ENCODE measurements around the gene GMCL2.

The GMCL2 gene

DNA sequence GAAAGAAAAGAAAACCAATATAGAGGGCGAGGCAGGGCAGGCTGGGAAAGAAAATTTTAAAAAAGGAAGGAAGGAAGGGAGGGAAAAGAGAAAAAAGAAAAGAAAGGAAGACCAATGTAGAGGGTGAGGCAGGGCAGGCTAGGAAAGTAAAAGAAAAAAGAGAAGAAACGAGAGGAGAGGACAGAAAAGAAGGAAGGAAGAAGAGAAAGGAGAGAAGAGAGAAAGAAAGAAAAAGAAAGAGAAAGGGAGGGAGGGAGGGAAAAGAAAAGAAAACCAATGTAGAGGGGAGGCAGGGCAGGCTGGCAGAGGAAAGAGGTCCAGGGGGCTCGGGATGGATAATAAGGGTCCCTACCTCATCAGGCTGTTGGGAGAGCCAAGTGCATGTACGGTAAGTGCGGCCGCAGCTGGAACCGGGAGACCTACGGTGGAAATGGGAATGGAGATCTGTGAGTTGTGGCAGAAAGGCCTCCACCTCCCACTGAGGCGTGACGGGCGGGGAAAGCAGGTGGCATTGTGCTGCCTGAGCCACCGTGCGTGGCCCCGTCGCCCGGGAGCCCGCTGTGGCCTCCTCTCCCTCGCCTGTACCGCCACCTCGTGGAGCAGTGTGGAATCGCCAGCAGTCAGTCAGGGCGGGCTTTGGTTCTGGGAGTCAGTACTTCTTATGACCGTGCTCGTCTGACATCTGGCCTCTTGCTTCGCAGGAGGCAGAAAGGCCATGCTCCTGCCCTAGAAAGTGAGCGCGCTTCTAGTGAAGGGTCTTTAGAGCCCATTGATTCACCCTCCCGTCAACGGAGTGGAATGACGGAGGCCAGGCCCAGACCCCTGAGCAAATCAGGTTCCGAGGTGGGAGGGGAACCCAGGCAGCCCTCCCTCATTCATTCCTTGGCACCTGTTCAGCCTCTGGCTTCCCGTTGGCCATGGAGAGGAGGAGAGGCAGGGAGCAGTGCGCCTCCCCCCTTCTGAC is 23.1 kb downstream of the GMCL2 start:
- Histone ChIP-seq H3K36me3 (ENCODE audit: insufficient read depth, low read length) (no peaks in the 10 kb centered on the region), H3K27me3 (ENCODE audit: control insufficient read depth in 1 of 2, insufficient read depth in 2 of 2, low read length in 2 of 2) (peaks cover 7 to 17% of the 10 kb centered on the region in 2 donors), H3K9me3 (ENCODE audit: low read length) (no peaks in the 10 kb centered on the region), H3K4me3 (ENCODE audit: low read depth in 1 of 2, low read length in 2 of 2) (peak overlapping the region in 1 of 2 donors; percentile 50), H3K27ac (ENCODE audit: low read depth, low read length) (no peak overlapping the region), H3K4me1 (ENCODE audit: insufficient read depth, low read length) (peaks cover 5% of the 10 kb centered on the region), H3K9ac (ENCODE audit: low read length) (no peak overlapping the region)

DNA sequence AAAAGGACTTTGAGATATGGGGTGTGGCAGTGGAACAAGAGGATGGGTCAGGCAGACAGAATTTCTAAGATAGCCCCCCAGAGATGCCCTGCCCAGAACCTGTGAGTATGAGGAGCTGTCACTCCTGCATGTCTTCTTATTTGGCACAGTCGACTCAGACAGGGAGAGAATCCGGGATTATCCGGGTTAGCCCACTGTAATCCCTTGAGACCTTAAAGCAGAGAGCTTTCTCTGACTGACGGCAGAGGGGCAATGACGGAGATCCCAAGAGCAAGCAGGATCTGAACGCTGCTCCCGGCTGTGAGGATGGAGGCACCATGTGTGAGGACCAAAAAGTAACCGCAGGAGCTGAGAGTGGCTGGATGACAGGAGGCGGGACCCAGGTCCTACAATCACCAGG is 24.7 kb downstream of the GMCL2 start:
- peaks cover 7 to 17% of the 10 kb centered on the region in 2 donors for H3K27me3 ChIP-seq (ENCODE audit: control insufficient read depth in 1 of 2, insufficient read depth in 2 of 2, low read length in 2 of 2)
- H3K27ac ChIP-seq (ENCODE audit: low read depth, low read length): no peak overlapping the region
- no peaks in the 10 kb centered on the region for H3K9me3 ChIP-seq (ENCODE audit: low read length)
- no peaks in the 10 kb centered on the region for H3K36me3 ChIP-seq (ENCODE audit: insufficient read depth, low read length)
- peaks cover 5% of the 10 kb centered on the region for H3K4me1 ChIP-seq (ENCODE audit: insufficient read depth, low read length)
- H3K9ac ChIP-seq (ENCODE audit: low read length): no peak overlapping the region
- H3K4me3 ChIP-seq (ENCODE audit: low read depth in 1 of 2, low read length in 2 of 2): no peak overlapping the region

DNA sequence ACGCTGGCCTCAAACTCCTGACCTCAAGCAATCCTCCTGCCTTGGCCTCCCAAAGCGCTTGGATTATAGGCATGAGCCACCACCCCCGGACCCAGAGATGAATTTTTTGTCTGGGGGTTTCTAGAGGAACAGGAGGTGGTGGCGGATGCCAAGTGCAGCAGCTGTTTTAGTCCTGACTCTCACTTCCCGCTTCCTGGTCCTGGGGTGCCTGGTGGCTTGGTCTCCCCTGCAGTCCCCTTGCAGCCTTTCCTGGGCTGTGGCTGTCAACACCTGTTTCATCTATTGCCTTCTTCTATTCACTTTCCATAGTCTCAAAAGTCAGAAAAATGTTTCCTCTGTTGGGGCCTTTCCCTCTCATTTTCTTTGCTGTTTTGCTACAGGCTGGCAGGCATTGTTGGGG is 27.0 kb downstream of the GMCL2 start:
- no peak overlapping the region for H3K27ac ChIP-seq (ENCODE audit: low read depth, low read length)
- H3K9ac ChIP-seq (ENCODE audit: low read length): no peak overlapping the region
- peaks cover 5% of the 10 kb centered on the region for H3K4me1 ChIP-seq (ENCODE audit: insufficient read depth, low read length)
- no peaks in the 10 kb centered on the region for H3K36me3 ChIP-seq (ENCODE audit: insufficient read depth, low read length)
- H3K4me3 ChIP-seq (ENCODE audit: low read depth in 1 of 2, low read length in 2 of 2): no peak overlapping the region
- H3K9me3 ChIP-seq (ENCODE audit: low read length): no peaks in the 10 kb centered on the region
- H3K27me3 ChIP-seq (ENCODE audit: control insufficient read depth in 1 of 2, insufficient read depth in 2 of 2, low read length in 2 of 2): peaks cover 7 to 12% of the 10 kb centered on the region in 2 donors

DNA sequence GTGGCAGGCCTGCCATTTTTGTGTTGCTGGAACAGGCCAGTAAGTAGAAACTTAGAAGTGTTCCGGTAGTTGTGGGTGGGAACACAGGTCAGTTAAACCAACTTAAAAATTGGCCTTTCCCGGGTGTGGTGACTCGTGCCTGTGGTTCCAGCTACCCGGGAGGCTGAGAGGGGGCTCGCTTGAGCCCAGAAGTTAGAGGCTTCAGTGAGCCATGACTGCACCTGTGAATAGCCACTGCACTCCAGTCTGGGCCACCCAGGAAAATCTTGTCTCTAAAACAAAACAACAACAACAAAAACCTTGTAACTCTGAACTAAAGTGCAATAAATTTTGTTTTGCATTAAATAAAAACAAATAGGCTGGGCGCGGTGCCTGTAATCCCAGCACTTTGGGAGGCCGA is 32.1 kb downstream of the GMCL2 start:
- no peaks in the 10 kb centered on the region for H3K27me3 ChIP-seq (ENCODE audit: control insufficient read depth in 1 of 2, insufficient read depth in 2 of 2, low read length in 2 of 2)
- no peaks in the 10 kb centered on the region for H3K9me3 ChIP-seq (ENCODE audit: low read length)
- peaks cover 25% of the 10 kb centered on the region for H3K4me1 ChIP-seq (ENCODE audit: insufficient read depth, low read length)
- H3K36me3 ChIP-seq (ENCODE audit: insufficient read depth, low read length): peaks cover 12% of the 10 kb centered on the region
- H3K9ac ChIP-seq (ENCODE audit: low read length): no peak overlapping the region
- H3K27ac ChIP-seq (ENCODE audit: low read depth, low read length): no peak overlapping the region
- no peak overlapping the region for H3K4me3 ChIP-seq (ENCODE audit: low read depth in 1 of 2, low read length in 2 of 2)

DNA sequence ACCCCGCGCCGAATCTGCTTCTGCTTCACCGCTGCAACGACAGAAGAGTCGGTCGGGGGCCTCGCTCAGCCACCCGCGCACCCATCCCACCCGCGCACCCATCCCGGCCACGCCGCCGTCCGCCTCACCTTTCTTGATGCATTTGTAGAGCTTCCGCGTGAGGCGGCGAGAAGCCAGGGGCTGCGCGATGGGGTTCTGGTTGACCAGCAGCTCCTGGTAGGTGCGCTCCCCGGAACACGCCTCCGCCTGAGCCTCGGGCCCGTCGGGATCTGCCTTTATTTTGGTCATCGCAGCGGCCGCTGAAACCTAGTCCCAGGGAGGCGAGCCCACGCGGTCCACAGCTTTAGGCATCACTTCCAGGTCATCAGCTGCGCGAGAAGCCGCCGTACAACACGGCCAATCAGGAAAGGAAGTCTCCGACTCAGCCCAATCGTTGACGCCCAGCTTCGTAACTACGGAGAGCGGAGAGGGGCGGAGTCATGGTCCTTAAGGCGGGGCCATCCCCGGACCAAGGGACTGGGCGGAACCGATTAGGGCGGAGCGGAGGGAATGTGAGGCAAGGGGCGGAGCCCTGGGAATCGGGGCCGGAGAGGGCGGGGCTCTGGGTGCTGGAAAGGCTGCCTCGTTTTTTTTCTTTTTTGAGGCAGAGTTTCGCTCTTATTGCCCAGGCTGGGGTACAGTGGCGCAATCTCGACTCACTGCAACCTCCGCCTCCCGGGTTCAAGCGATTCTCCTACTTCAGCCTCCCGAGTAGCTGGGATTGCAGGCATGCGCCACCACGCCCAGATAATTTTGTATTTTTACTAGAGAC is 33.4 kb downstream of the GMCL2 start, which contains the start of gene NHP2:
NHP2 (minus strand) TSS at position 356 of the 811 bp plus-strand sequence; CDS start at position 288, 68 bp downstream.
- peak within 1 kb of the TSS; percentile 53 for H3K9ac ChIP-seq (ENCODE audit: low read length)
- H3K27me3 ChIP-seq (ENCODE audit: control insufficient read depth in 1 of 2, insufficient read depth in 2 of 2, low read length in 2 of 2): no peaks in the 10 kb centered on the region
- no peaks in the 10 kb centered on the region for H3K9me3 ChIP-seq (ENCODE audit: low read length)
- peaks cover 26% of the 10 kb centered on the region for H3K36me3 ChIP-seq (ENCODE audit: insufficient read depth, low read length)
- H3K4me3 ChIP-seq (ENCODE audit: low read depth in 1 of 2, low read length in 2 of 2): peak within 1 kb of the TSS; percentile 50 to 87
- H3K4me1 ChIP-seq (ENCODE audit: insufficient read depth, low read length): peaks cover 25% of the 10 kb centered on the region
- peak within 1 kb of the TSS; percentile 73 for H3K27ac ChIP-seq (ENCODE audit: low read depth, low read length)

DNA sequence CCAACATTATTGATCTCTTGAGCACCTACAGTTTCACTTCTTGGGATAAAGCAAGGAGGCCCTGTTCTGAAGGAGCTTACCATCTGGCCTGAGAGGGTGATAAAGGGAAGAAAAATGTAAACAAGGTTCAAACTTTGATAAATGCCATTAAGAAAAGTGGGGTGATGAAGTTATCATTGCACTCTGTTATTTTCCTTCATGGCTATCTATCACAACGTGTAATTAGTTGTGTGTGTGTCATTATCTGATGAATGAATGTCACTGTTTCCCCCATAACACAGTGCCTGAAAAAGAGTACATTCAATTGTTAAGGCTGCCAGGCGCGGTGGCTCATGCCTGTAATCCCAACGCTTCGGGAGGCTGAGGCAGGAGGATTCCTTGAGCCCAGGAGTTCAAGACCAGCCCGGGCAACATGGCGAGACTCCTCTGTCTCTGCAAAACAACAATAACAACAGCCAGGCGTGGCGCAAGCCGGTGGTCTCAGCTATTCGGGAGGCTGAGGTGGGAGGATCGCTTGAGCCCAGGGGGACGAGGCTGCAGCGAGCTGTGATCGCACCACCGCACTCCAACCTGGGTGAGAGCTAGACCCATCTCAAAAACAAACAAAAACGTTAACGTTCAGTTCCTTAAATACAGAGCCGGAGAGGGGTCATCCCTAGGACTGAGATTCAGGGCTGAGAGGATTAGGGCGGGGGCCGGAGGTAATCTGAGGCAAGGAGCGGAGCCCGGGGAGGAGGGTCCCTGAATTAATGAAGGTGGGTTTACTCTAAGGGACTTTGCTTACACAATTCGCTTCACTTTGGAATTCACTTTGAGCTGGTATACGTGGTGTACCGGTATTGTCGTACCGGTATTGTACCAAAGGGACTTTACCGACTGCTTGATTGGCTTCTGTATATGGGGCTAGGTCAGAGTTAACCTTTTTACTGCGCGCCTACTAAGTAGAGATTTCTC is 34.4 kb downstream of the GMCL2 start:
- H3K27ac ChIP-seq (ENCODE audit: low read depth, low read length): peak overlapping the region; percentile 73
- H3K4me3 ChIP-seq (ENCODE audit: low read depth in 1 of 2, low read length in 2 of 2): peak overlapping the region; percentile 50 to 87

DNA sequence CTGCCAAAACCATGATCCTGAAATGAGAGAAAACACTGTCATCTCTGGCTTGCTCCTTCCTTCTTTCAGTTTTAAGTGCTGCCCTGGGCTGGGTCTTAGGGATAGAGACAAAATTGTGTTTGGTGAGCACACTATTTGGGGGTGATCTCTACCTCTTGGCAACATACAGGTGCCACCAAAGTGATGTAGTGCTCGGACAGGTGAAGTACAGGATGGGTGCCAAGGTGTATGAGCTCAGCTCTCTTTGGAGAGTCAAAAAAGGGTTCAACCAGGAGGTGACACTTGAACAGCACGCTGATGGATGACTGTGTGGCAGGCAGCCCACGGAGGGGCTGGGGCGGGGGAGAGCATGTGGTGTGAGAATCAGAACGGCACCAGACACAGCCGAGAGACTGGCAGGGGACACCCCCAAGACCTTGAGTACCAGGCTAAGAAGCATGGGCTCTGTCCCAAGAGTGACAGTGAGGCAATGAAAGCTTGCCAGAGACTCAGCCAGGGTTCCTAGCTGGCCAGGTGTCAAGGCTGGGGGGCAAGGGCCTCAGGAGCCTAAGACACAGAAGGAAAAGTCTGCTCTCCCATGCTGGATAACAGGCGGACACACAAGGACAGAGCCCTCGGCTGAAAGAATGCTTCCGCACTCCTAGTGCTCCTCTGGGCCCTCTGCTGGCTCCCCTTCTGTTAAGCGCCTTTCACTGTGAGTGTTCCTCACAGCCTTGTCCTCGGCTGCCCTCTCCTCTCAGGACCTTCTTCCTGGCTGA is 36.0 kb downstream of the GMCL2 start:
- Histone ChIP-seq H3K27me3 (ENCODE audit: control insufficient read depth in 1 of 2, insufficient read depth in 2 of 2, low read length in 2 of 2) (no peaks in the 10 kb centered on the region), H3K27ac (ENCODE audit: low read depth, low read length) (no peak overlapping the region), H3K36me3 (ENCODE audit: insufficient read depth, low read length) (peaks cover 52% of the 10 kb centered on the region), H3K4me1 (ENCODE audit: insufficient read depth, low read length) (peaks cover 25% of the 10 kb centered on the region), H3K4me3 (ENCODE audit: low read depth in 1 of 2, low read length in 2 of 2) (no peak overlapping the region), H3K9me3 (ENCODE audit: low read length) (no peaks in the 10 kb centered on the region), H3K9ac (ENCODE audit: low read length) (no peak overlapping the region)

More for the DNA sequence above, 34.4 kb downstream of the GMCL2 start:
- Histone ChIP-seq H3K9me3 (ENCODE audit: low read length) (no peaks in the 10 kb centered on the region), H3K36me3 (ENCODE audit: insufficient read depth, low read length) (peaks cover 35% of the 10 kb centered on the region), H3K9ac (ENCODE audit: low read length) (peak overlapping the region; percentile 53), H3K4me1 (ENCODE audit: insufficient read depth, low read length) (peaks cover 25% of the 10 kb centered on the region), H3K27me3 (ENCODE audit: control insufficient read depth in 1 of 2, insufficient read depth in 2 of 2, low read length in 2 of 2) (no peaks in the 10 kb centered on the region)

- Histone ChIP-seq H3K4me1 (ENCODE audit: insufficient read depth, low read length) (peaks cover 21% of the 10 kb centered on the region), H3K27ac (ENCODE audit: low read depth, low read length) (no peak overlapping the region), H3K9me3 (ENCODE audit: low read length) (no peaks in the 10 kb centered on the region), H3K27me3 (ENCODE audit: control insufficient read depth in 1 of 2, insufficient read depth in 2 of 2, low read length in 2 of 2) (no peaks in the 10 kb centered on the region), H3K36me3 (ENCODE audit: insufficient read depth, low read length) (peaks cover 60% of the 10 kb centered on the region), H3K9ac (ENCODE audit: low read length) (no peak overlapping the region), H3K4me3 (ENCODE audit: low read depth in 1 of 2, low read length in 2 of 2) (no peak overlapping the region)
These were observed 37.8 kb downstream of the GMCL2 start for GRCh38 chr5:178149199-178149932.

- Histone ChIP-seq H3K27me3 (ENCODE audit: control insufficient read depth in 1 of 2, insufficient read depth in 2 of 2, low read length in 2 of 2) (no peaks in the 10 kb centered on the region), H3K36me3 (ENCODE audit: insufficient read depth, low read length) (peaks cover 78% of the 10 kb centered on the region), H3K4me1 (ENCODE audit: insufficient read depth, low read length) (peaks cover 14% of the 10 kb centered on the region), H3K4me3 (ENCODE audit: low read depth in 1 of 2, low read length in 2 of 2) (no peak overlapping the region), H3K27ac (ENCODE audit: low read depth, low read length) (no peak overlapping the region), H3K9ac (ENCODE audit: low read length) (no peak overlapping the region), H3K9me3 (ENCODE audit: low read length) (no peaks in the 10 kb centered on the region)
These were observed 39.8 kb downstream of the GMCL2 start for GRCh38 chr5:178147406-178147805.

Measured in muscle layer of colon (tissue), 2 donors.